GM12878 (cell line): Measurements from ENCODE around the gene SLC6A7. TPM values are rescaled to one million over a fixed set of nuclear protein-coding genes. Genes with fewer than 3 reads are reported as not detected.

Source experiments
- ATAC-seq: fragments of 200-7000 bp; cut with Tn5 transposase; 3 replicates; pipeline ENCODE4 v1.9.1; 2020; ENCODE audit warnings: mild to moderate bottlenecking, moderate library complexity
- BruUV-seq: library from RNA; stranded (reverse); fragments of 400-500 nt; replicated peaks from 2 replicates; lab custom pipeline; 2021; lab: Mats Ljungman, UMichigan
- CTCF ChIA-PET: fragments of 300-600 bp; sonication (Branson Sonifier 250); formaldehyde crosslinking; extraction: SDS; loops from one replicate; lab custom pipeline; 2021; ENCODE audit warnings: inconsistent platforms; lab: Yijun Ruan, JAX
- POLR2A ChIA-PET: fragments of 350-600 bp; formaldehyde crosslinking; extraction: SDS; loops from one replicate; lab custom pipeline; 2021; ENCODE audit warnings: inconsistent platforms; lab: Charles Lee
- RAD21 ChIA-PET: fragments of 300-600 bp; sonication (Branson Sonifier 250); formaldehyde crosslinking; loops from one replicate; lab custom pipeline; 2023; ENCODE audit warnings: antibody characterized with exemption; ENCODE audit not compliant: unreplicated experiment; lab: Charles Lee
- SMC1A ChIA-PET: fragments of 300-600 bp; sonication (Branson Sonifier 250); formaldehyde crosslinking; loops from one replicate; lab custom pipeline; 2023; ENCODE audit not compliant: unreplicated experiment, uncharacterized antibody; lab: Charles Lee
- DNase-seq: peaks from one replicate; pipeline ENCODE4 v3.0.0-alpha.2; 2011; ENCODE audit warnings: low read depth, low spot score
- FAIRE-seq: peaks from 3 replicates; lab custom pipeline; 2011; peaks lifted over from hg19 to GRCh38; lab: Jason Lieb, UNC
- H2AFZ ChIP-seq: 2 replicates; pipeline ENCODE4 v1.6.0; 2011; ENCODE audit warnings: low read depth, low read length, control low read depth; ENCODE audit not compliant: control insufficient read depth
- H3K27ac ChIP-seq: 2 replicates; pipeline ENCODE4 v1.5.1; 2011; ENCODE audit warnings: control low read depth; ENCODE audit not compliant: control insufficient read depth, insufficient read depth
- H3K27me3 ChIP-seq, 2 experiments: replicated peaks in 1 of 2; 2 replicates each; pipeline versions ENCODE4 v1.6.0 to v1.6.1; 2011; ENCODE audit warnings: low read length in 1 of 2; ENCODE audit not compliant: control insufficient read depth in 2 of 2, insufficient read depth in 2 of 2
- H3K36me3 ChIP-seq, 2 experiments: 2 replicates each; pipeline ENCODE4 v1.5.1; 2011; ENCODE audit warnings: low read length in 1 of 2; ENCODE audit not compliant: control insufficient read depth in 2 of 2, insufficient read depth in 2 of 2
- H3K4me1 ChIP-seq: 2 replicates; pipeline ENCODE4 v1.6.1; 2011; ENCODE audit warnings: mild to moderate bottlenecking, low read length, moderate library complexity, mixed read lengths; ENCODE audit not compliant: control insufficient read depth, insufficient read depth
- H3K4me2 ChIP-seq: 2 replicates; pipeline ENCODE4 v1.6.0; 2011; ENCODE audit warnings: control low read depth; ENCODE audit not compliant: control insufficient read depth, insufficient read depth
- H3K4me3 ChIP-seq: fragments of 200-600 bp; sonication (generic); 2 replicates; pipeline ENCODE4 v1.5.1; 2016
- H3K79me2 ChIP-seq: 2 replicates; pipeline ENCODE4 v1.6.0; 2011; ENCODE audit warnings: low read length; ENCODE audit not compliant: control insufficient read depth, insufficient read depth
- H3K9ac ChIP-seq: 2 replicates; pipeline ENCODE4 v1.8.0; 2011; ENCODE audit warnings: low read length, control low read depth, mixed read lengths; ENCODE audit not compliant: control insufficient read depth, insufficient read depth
- H3K9me3 ChIP-seq: replicated peaks from 3 replicates; pipeline ENCODE4 v1.5.1; 2011; ENCODE audit warnings: mild to moderate bottlenecking, low read length; ENCODE audit not compliant: control insufficient read depth, insufficient read depth
- H4K20me1 ChIP-seq: 2 replicates; pipeline ENCODE4 v1.6.0; 2011; ENCODE audit not compliant: control insufficient read depth, insufficient read depth
- ELK1 ChIP-seq: IDR thresholded peaks from 2 replicates; pipeline ENCODE4 v1.6.1; 2012; ENCODE audit warnings: low read depth, low read length, improper control_type of control experiment
- HDGF ChIP-seq: fragments of 450-650 bp; IDR thresholded peaks from 2 replicates; pipeline ENCODE4 v1.6.1; 2016; ENCODE audit warnings: antibody characterized with exemption
- NKRF ChIP-seq: fragments of 450-650 bp; conservative IDR thresholded peaks from 2 replicates; pipeline ENCODE4 v1.6.1; 2017; ENCODE audit warnings: mild to moderate bottlenecking, moderate library complexity
- SUZ12 ChIP-seq: fragments of 200-600 bp; sonication (generic); IDR thresholded peaks from one replicate; pipeline ENCODE4 v1.6.1; 2018; ENCODE audit warnings: antibody characterized with exemption, mild to moderate bottlenecking; ENCODE audit not compliant: unreplicated experiment
- TCF7 ChIP-seq: IDR thresholded peaks from 2 replicates; pipeline ENCODE4 v1.6.1; 2014; ENCODE audit warnings: antibody characterized with exemption, borderline replicate concordance
- YBX1 ChIP-seq: fragments of 450-650 bp; IDR thresholded peaks from 2 replicates; pipeline ENCODE4 v1.6.1; 2016; ENCODE audit warnings: antibody characterized with exemption
- WGBS: methylation state at CpG from one replicate; pipeline ENCODE4 v1.1.6; 2016; ENCODE audit warnings: low lambda C conversion rate; ENCODE audit not compliant: insufficient replicate concordance, insufficient coverage; ENCODE audit errors: missing lambda C conversion rate; 5-methylcytosine and 5-hydroxymethylcytosine counted together
- in situ Hi-C: fragments of 300-500 bp; cut with MboI; formaldehyde crosslinking; loops from 9 replicates; pipeline ENCODE4 v1.14.3; 2018; ENCODE audit warnings: mixed read lengths
- intact Hi-C: fragments of 100-400 bp; cut with micrococcal nuclease; formaldehyde crosslinking; loops from one replicate; pipeline ENCODE4 v1.14.2; 2022; ENCODE audit not compliant: unreplicated experiment
- polyA plus RNA-seq, 11 experiments: library from polyadenylated mRNA; depleted of rRNA in 4 of 11; unstranded in 6 of 11; stranded (reverse) in 5 of 11; fragments of >200 nt; fragmentation: Nextera tagmentation in 4 of 11; fragmentation: Illumina TruSeq in 1 of 11; extraction: Ambion mirVana in 4 of 11; extraction: Trizol in 1 of 11; gene quantifications; 1 replicate in 1 of 11; 2 replicates in 10 of 11; pipeline versions ENCODE4 v1.2.1 to v1.2.3, GENCODE V29; 2011 to 2016; ENCODE audit warnings: inconsistent platforms in 2 of 11, missing spikeins in 2 of 11, low read depth in 1 of 11
- total RNA-seq, 4 experiments: library from RNA; depleted of rRNA in 3 of 4; stranded (reverse); fragments of >200 nt in 3 of 4; fragmentation: Illumina TruSeq in 1 of 4; extraction: Trizol in 1 of 4; gene quantifications; 2 replicates each; pipeline versions ENCODE4 v1.2.1 to v1.2.3, GENCODE V29; 2013 to 2021

SLC6A7 gene
- total and polyA plus RNA-seq, 10 of the 15 experiments (the other 5 are each of a cell fraction or from before 2014, with no cell fraction given), result 0.01 to 0.15 (median 0.06) TPM; not detected in 7

- Histone ChIP-seq H2AFZ (no peak overlapping the region), H3K4me3 (no peak overlapping the region), H3K4me2 (no peak overlapping the region), H4K20me1 (no peaks in the 10 kb centered on the region), H3K9me3 (no peaks in the 10 kb centered on the region; the same call in 2 of the 3 replicates), H3K9ac (no peak overlapping the region), H3K79me2 (no peaks in the 10 kb centered on the region), H3K4me1 (no peaks in the 10 kb centered on the region), H3K27ac (no peak overlapping the region), H3K27me3 (peaks cover 2 to 4% of the 10 kb centered on the region in 2 experiments), H3K36me3 (no peaks in the 10 kb centered on the region)
- in situ Hi-C loops, result no loop called here
- SMC1A ChIA-PET, result interaction anchor here (0.5 kb wide), 1 partner anchor 747 kb away, joined by 3 read pairs; no protein-coding TSS in a partner anchor
- CTCF ChIA-PET, result no interaction called here
- ATAC-seq, result no peak
- intact Hi-C loops, result no loop called here
- FAIRE-seq, result no peak
- WGBS, result 87% methylated on average over 3 of the region's 3 CpGs
- DNase-seq, result no peak
- no TSS peak for BruUV-seq
- TF ChIP-seq TCF7 (no peak), SUZ12 (no peak), YBX1 (no peak), NKRF (no peak), ELK1 (no peak), HDGF (no peak)
- TF ChIP-seq, all 136 proteins: peak for 0
- ChIA-PET POLR2A (no interaction called here), RAD21 (no interaction called here)
These were observed 59.1 kb downstream of the SLC6A7 start for GRCh38 chr5:150248946-150249345.
